Measurements from ENCODE around the gene DOCK6. TPM values are rescaled to one million over a fixed set of nuclear protein-coding genes. Genes with fewer than 3 reads are reported as not detected.

The DOCK6 gene
- total and polyA plus RNA-seq, 2 experiments from 2014 or later, result 12.2 to 75.6 TPM

- Histone ChIP-seq H3K27ac (no peak overlapping the region), H3K4me3 (no peak overlapping the region), H3K36me3 (no peaks in the 10 kb centered on the region), H3K27me3 (no peaks in the 10 kb centered on the region), H3K4me1 (ENCODE audit: low read depth) (peaks cover 6% of the 10 kb centered on the region), H3K9me3 (ENCODE audit: low read depth) (no peaks in the 10 kb centered on the region)
- no peak for TF ChIP-seq CTCF (IDR thresholded peaks at IDR 0.05; ENCODE audit: low read depth, low read length)
- no peak for DNase-seq (ENCODE audit: low read depth in 1 of 2, low spot score in 1 of 2)
Observed at GRCh38 chr19:11227195-11227886, 35.0 kb downstream of the DOCK6 start.

- Histone ChIP-seq H3K27ac (no peak overlapping the region), H3K9me3 (ENCODE audit: low read depth) (no peaks in the 10 kb centered on the region), H3K27me3 (no peaks in the 10 kb centered on the region), H3K4me3 (no peak overlapping the region), H3K36me3 (no peaks in the 10 kb centered on the region), H3K4me1 (ENCODE audit: low read depth) (peaks cover 6% of the 10 kb centered on the region)
- DNase-seq (ENCODE audit: low read depth in 1 of 2, low spot score in 1 of 2), result no peak
- no peak for TF ChIP-seq CTCF (IDR thresholded peaks at IDR 0.05; ENCODE audit: low read depth, low read length)
Observed at GRCh38 chr19:11226716-11227166, 35.6 kb downstream of the DOCK6 start.

GRCh38 chr19:11225815-11226214 lies 36.5 kb downstream of the DOCK6 start:
- Histone ChIP-seq H3K4me3 (no peak overlapping the region), H3K27ac (no peak overlapping the region), H3K36me3 (no peaks in the 10 kb centered on the region), H3K27me3 (no peaks in the 10 kb centered on the region), H3K4me1 (ENCODE audit: low read depth) (peaks cover 6% of the 10 kb centered on the region), H3K9me3 (ENCODE audit: low read depth) (no peaks in the 10 kb centered on the region)
- no peak for DNase-seq (ENCODE audit: low read depth in 1 of 2, low spot score in 1 of 2)
- no peak for TF ChIP-seq CTCF (IDR thresholded peaks at IDR 0.05; ENCODE audit: low read depth, low read length)

GRCh38 chr19:11225172-11225571 lies 37.2 kb downstream of the DOCK6 start:
- no peaks in the 10 kb centered on the region for H3K36me3 ChIP-seq
- DNase-seq (ENCODE audit: low read depth in 1 of 2, low spot score in 1 of 2), result no peak

GRCh38 chr19:11224429-11224828 lies 37.9 kb downstream of the DOCK6 start:
- H3K9me3 ChIP-seq (ENCODE audit: low read depth), result no peaks in the 10 kb centered on the region
- no peak for DNase-seq (ENCODE audit: low read depth in 1 of 2, low spot score in 1 of 2)
- H3K36me3 ChIP-seq, result no peaks in the 10 kb centered on the region
- H3K4me1 ChIP-seq (ENCODE audit: low read depth), result peaks cover 6% of the 10 kb centered on the region
- no peak for TF ChIP-seq CTCF (IDR thresholded peaks at IDR 0.05; ENCODE audit: low read depth, low read length)
- no peak overlapping the region for H3K27ac ChIP-seq
- H3K4me3 ChIP-seq, result no peak overlapping the region
- no peaks in the 10 kb centered on the region for H3K27me3 ChIP-seq

More at GRCh38 chr19:11225172-11225571, 37.2 kb downstream of the DOCK6 start:
- Histone ChIP-seq H3K4me3 (no peak overlapping the region), H3K27ac (no peak overlapping the region), H3K9me3 (ENCODE audit: low read depth) (no peaks in the 10 kb centered on the region), H3K27me3 (no peaks in the 10 kb centered on the region), H3K4me1 (ENCODE audit: low read depth) (peaks cover 6% of the 10 kb centered on the region)
- no peak for TF ChIP-seq CTCF (IDR thresholded peaks at IDR 0.05; ENCODE audit: low read depth, low read length)

Measured in cardiac muscle cell (in vitro differentiated cells and primary cell).